Activated naive CD4-positive, alpha-beta T cell treated with anti-CD3 and anti-CD28 coated beads, Interleukin-2, amount 10 ng/mL, durations not matched to agents 5 hours and 36 hours (primary cell): ENCODE data around the gene PPP2CA. TPM values are rescaled to one million over a fixed set of nuclear protein-coding genes. Genes with fewer than 3 reads are reported as not detected.

Experiments
- microRNA-seq: library from miRNA; unstranded; fragments of <30 nt; microRNA quantifications from one replicate; pipeline ENCODE4 v1.2.0, GENCODE V29; 2022; ENCODE audit warnings: borderline microRNAs expressed, borderline replicate concordance
- total RNA-seq, 2 experiments: library from RNA; stranded (reverse); gene quantifications; one replicate each; pipeline ENCODE4 v1.2.3, GENCODE V29; 2021

PPP2CA gene
- total RNA-seq = 100 to 1,000 TPM; 123 to 124 TPM

GRCh38 chr5:134225780-134226440, at the start of gene PPP2CA:
TSS of gene PPP2CA (minus strand) at chr5:134226073. CDS start at chr5:134225861, 212 bp downstream.

DNA sequence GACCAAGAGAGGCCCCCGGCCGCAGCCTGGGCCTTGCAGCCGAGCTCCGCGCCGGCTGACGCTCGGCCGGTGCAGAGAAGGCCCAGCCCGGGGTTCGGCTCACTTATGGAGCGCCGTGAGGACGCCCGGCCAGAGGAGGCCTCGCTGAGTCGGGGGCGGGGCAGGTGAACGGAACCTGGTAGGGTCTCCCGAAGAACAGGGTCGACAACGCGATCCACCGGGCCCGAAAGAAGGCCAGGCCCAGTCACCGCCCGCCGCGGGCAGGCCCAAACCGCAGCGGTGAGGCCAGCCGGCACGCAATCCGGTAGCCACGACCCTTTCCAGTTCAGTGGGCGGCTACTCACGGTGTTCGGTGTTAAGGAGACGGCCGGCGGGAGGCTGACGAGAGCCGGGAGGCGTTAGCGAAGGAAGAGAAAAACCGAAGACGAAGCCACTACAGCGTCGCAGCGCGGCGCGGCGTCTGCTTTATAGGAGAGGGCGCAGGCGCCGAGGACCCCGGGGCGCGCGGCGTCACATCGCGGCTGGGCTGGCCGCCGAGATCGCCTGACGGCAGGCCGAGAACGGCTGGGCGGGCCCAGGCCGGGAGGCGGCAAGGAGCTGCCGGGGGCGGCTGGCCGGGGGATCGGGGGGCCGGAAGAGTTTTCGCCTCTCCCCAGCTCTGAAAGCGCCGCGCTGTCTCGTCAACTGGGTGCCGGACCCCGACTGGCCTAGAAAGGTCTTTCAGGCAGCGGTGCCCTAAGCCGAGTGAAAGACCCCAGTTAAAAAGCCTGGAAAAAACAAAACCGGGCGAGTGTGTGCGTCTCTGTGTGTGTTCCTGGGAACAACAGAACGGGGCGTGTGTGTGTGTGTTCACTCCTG, 49.1 kb downstream of the PPP2CA start, which contains the start of gene SKP1:
TSS of gene SKP1 (minus strand) at position 440 of the 858 bp plus-strand sequence. CDS start 2,928 bp downstream, outside the sequence.

Small RNA genes lying within 50 kb of the gene (microRNA-seq; reads per million reads assigned to microRNA genes)
- gene MIR3661 = not detected

Other genes with a start within 250 kb of the PPP2CA start
- gene VDAC1, start 221.1 kb downstream of the PPP2CA start, total RNA-seq = 100 to 1,000 TPM; 192 to 196 TPM
- gene TCF7, start 111.4 kb downstream of the PPP2CA start, total RNA-seq = 100 to 1,000 TPM; 300 to 310 TPM
- gene SKP1, start 49.1 kb downstream of the PPP2CA start, total RNA-seq = 100 to 1,000 TPM; 182 TPM
- gene CDKL3, start 141.1 kb upstream of the PPP2CA start, total RNA-seq = 1 to 10 TPM in 1 of 2 experiments, under 1 TPM in 1; 0.94 to 1.8 TPM
- 10 to 100 TPM; 95.5 to 99.0 TPM for gene UBE2B, start 145.5 kb upstream of the PPP2CA start, total RNA-seq
- gene CDKN2AIPNL, start 185.8 kb upstream of the PPP2CA start, total RNA-seq = 10 to 100 TPM; 17.5 to 18.5 TPM